ENCODE data around the gene SLC25A34. TPM values are rescaled to one million over a fixed set of nuclear protein-coding genes. Genes with fewer than 3 reads are reported as not detected.

The SLC25A34 gene
- total RNA-seq, 2 experiments from 2014 or later: 1.4 to 2.2 TPM

DNA sequence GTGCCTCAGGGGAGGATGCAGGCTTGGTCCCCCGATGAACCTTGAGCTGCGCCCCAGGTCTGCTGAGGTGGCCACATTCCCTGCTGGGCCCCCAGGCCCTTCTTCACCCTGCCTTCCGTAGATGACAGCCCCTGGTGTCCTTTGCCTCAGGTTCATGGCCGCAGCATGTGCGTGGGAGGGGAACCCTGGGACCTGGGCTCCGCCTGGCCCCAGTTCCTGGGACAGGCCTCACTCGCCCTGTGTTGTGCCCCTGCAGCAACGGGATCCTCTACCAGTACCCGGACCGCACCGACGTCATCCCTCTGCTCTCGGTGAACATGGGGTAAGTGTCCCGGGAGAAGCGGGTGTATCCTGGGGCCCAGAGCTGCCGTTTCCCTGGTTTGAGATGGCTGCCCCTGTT is 5.1 kb upstream of the SLC25A34 start:
- CTCF ChIA-PET (ENCODE audit: unreplicated experiment): no interaction called here

GRCh38 chr1:15731735-15732685 is 4.0 kb upstream of the SLC25A34 start:
- Histone ChIP-seq H3K4me2 (ENCODE audit: low read length) (no peak overlapping the region), H3K4me3 (ENCODE audit: low read depth, low read length, poor library complexity, severe bottlenecking) (no peak overlapping the region), H3K9me3 (ENCODE audit: low read length) (no peaks in the 10 kb centered on the region), H3K9me2 (ENCODE audit: insufficient read depth, low read length) (no peaks in the 10 kb centered on the region), H3K27ac (ENCODE audit: low read depth, low read length, poor library complexity, severe bottlenecking) (no peak overlapping the region), H3K36me3 (ENCODE audit: insufficient read depth, low read length) (peaks cover 11% of the 10 kb centered on the region; the same call in 1 of the 2 replicates), H3K4me1 (ENCODE audit: insufficient read depth, low read length, poor library complexity, severe bottlenecking) (no peaks in the 10 kb centered on the region), H2AFZ (ENCODE audit: low read length) (no peak overlapping the region), H4K20me1 (ENCODE audit: insufficient read depth, low read length) (no peaks in the 10 kb centered on the region), H3K79me2 (ENCODE audit: insufficient read depth, low read depth, low read length) (no peaks in the 10 kb centered on the region)
- ChIA-PET POLR2A (interaction anchor here (0.5 to 0.6 kb wide), 2 partner anchors 20 to 77 kb away, joined by 3 to 5 read pairs; no protein-coding TSS in a partner anchor), CTCF (ENCODE audit: unreplicated experiment) (no interaction called here)
- BruUV-seq (replicated peaks): no TSS peak
- DNase-seq (ENCODE audit: low spot score): no peak
- TF ChIP-seq EZH2phosphoT487 (IDR thresholded peaks at IDR 0.05; ENCODE audit: borderline replicate concordance, low read depth, low read length) (no peak), CTCF (conservative IDR thresholded peaks at IDR 0.05; ENCODE audit: low read length) (no peak)
- intact Hi-C loops (cut with micrococcal nuclease; ENCODE audit: unreplicated experiment): no loop called here

More for the DNA sequence above, 5.1 kb upstream of the SLC25A34 start:
- H3K9me2 ChIP-seq (ENCODE audit: insufficient read depth, low read length): no peaks in the 10 kb centered on the region
- no peak overlapping the region for H3K27ac ChIP-seq (ENCODE audit: low read depth, low read length, poor library complexity, severe bottlenecking)
- no peak overlapping the region for H3K4me2 ChIP-seq (ENCODE audit: low read length)
- no peak overlapping the region for H3K4me3 ChIP-seq (ENCODE audit: low read depth, low read length, poor library complexity, severe bottlenecking)
- POLR2A ChIA-PET: no interaction called here
- no peak overlapping the region for H2AFZ ChIP-seq (ENCODE audit: low read length)
- no peaks in the 10 kb centered on the region for H3K9me3 ChIP-seq (ENCODE audit: low read length)
- H4K20me1 ChIP-seq (ENCODE audit: insufficient read depth, low read length): no peaks in the 10 kb centered on the region
- no peaks in the 10 kb centered on the region for H3K4me1 ChIP-seq (ENCODE audit: insufficient read depth, low read length, poor library complexity, severe bottlenecking)
- intact Hi-C loops (cut with micrococcal nuclease; ENCODE audit: unreplicated experiment): no loop called here
- no peak for DNase-seq (ENCODE audit: low spot score)
- no peaks in the 10 kb centered on the region for H3K79me2 ChIP-seq (ENCODE audit: insufficient read depth, low read depth, low read length)
- peaks cover 13% of the 10 kb centered on the region; the same call in 1 of the 2 replicates for H3K36me3 ChIP-seq (ENCODE audit: insufficient read depth, low read length)
- no TSS peak for BruUV-seq (replicated peaks)
- TF ChIP-seq EZH2phosphoT487 (IDR thresholded peaks at IDR 0.05; ENCODE audit: borderline replicate concordance, low read depth, low read length) (no peak), CTCF (conservative IDR thresholded peaks at IDR 0.05; ENCODE audit: low read length) (no peak)

- ChIA-PET CTCF (ENCODE audit: unreplicated experiment) (no interaction called here), POLR2A (interaction anchor here (0.6 kb wide), 1 partner anchor 21 kb away, joined by 3 read pairs; no protein-coding TSS in a partner anchor)
- TF ChIP-seq CTCF (conservative IDR thresholded peaks at IDR 0.05; ENCODE audit: low read length) (no peak), EZH2phosphoT487 (IDR thresholded peaks at IDR 0.05; ENCODE audit: borderline replicate concordance, low read depth, low read length) (no peak)
- no TSS peak for BruUV-seq (replicated peaks)
- intact Hi-C loops (cut with micrococcal nuclease; ENCODE audit: unreplicated experiment): no loop called here
- DNase-seq (ENCODE audit: low spot score): no peak
- no peaks in the 10 kb centered on the region for H3K9me2 ChIP-seq (ENCODE audit: insufficient read depth, low read length)
- H3K9me3 ChIP-seq (ENCODE audit: low read length): no peaks in the 10 kb centered on the region
- no peaks in the 10 kb centered on the region for H3K4me1 ChIP-seq (ENCODE audit: insufficient read depth, low read length, poor library complexity, severe bottlenecking)
- no peak overlapping the region for H2AFZ ChIP-seq (ENCODE audit: low read length)
- no peak overlapping the region for H3K4me2 ChIP-seq (ENCODE audit: low read length)
- H4K20me1 ChIP-seq (ENCODE audit: insufficient read depth, low read length): no peaks in the 10 kb centered on the region
- H3K27ac ChIP-seq (ENCODE audit: low read depth, low read length, poor library complexity, severe bottlenecking): no peak overlapping the region
- H3K36me3 ChIP-seq (ENCODE audit: insufficient read depth, low read length): peaks cover 7% of the 10 kb centered on the region; the same call in 1 of the 2 replicates
- no peak overlapping the region for H3K4me3 ChIP-seq (ENCODE audit: low read depth, low read length, poor library complexity, severe bottlenecking)
- H3K79me2 ChIP-seq (ENCODE audit: insufficient read depth, low read depth, low read length): no peaks in the 10 kb centered on the region
These were observed 3.4 kb upstream of the SLC25A34 start for GRCh38 chr1:15732686-15733081.
